Keratinocyte (primary cell): ENCODE data around the gene A3GALT2. TPM values are rescaled to one million over a fixed set of nuclear protein-coding genes. Genes with fewer than 3 reads are reported as not detected.

Experiments used
- DNase-seq: peaks from one replicate; pipeline ENCODE4 v3.0.0-alpha.2; 2011; ENCODE audit warnings: low read depth, missing footprints, low spot score
- FAIRE-seq: peaks from 2 replicates; lab custom pipeline; 2011; peaks lifted over from hg19 to GRCh38; lab: Jason Lieb, UNC
- H2AFZ ChIP-seq: 2 replicates; pipeline ENCODE4 v1.6.0; 2012; ENCODE audit warnings: low read length, control low read depth, inconsistent platforms; ENCODE audit not compliant: control insufficient read depth
- H3K27ac ChIP-seq: 2 replicates; pipeline ENCODE4 v1.5.1; 2011; ENCODE audit warnings: low read length; ENCODE audit not compliant: control insufficient read depth, insufficient read depth
- H3K27me3 ChIP-seq: 3 replicates; pipeline ENCODE4 v1.6.0; 2011; ENCODE audit warnings: low read length; ENCODE audit not compliant: control insufficient read depth, insufficient read depth; ENCODE audit errors: extremely low read depth
- H3K36me3 ChIP-seq, 2 experiments: 2 replicates in 1 of 2; 3 replicates in 1 of 2; pipeline ENCODE4 v1.5.1; 2011; ENCODE audit warnings: low read length in 2 of 2, mild to moderate bottlenecking in 1 of 2; ENCODE audit not compliant: control insufficient read depth in 2 of 2, insufficient read depth in 2 of 2; ENCODE audit errors: extremely low read depth in 1 of 2
- H3K4me1 ChIP-seq: 3 replicates; pipeline ENCODE4 v1.5.1; 2011; ENCODE audit warnings: low read length; ENCODE audit not compliant: control insufficient read depth, insufficient read depth; ENCODE audit errors: extremely low read depth
- H3K4me2 ChIP-seq: 3 replicates; pipeline ENCODE4 v1.6.0; 2011; ENCODE audit warnings: low read depth, low read length; ENCODE audit not compliant: control insufficient read depth, insufficient read depth; ENCODE audit errors: extremely low read depth
- H3K4me3 ChIP-seq, 3 experiments: fragments of 200-600 bp in 1 of 3; sonication (generic) in 1 of 3; 2 replicates in 2 of 3; 3 replicates in 1 of 3; pipeline ENCODE4 v1.5.1; 2011 to 2016; ENCODE audit warnings: low read length in 3 of 3, mild to moderate bottlenecking in 3 of 3, control low read depth in 2 of 3, inconsistent platforms in 1 of 3, low read depth in 1 of 3, mixed read lengths in 1 of 3, mixed run types in 1 of 3, moderate library complexity in 1 of 3; ENCODE audit not compliant: control insufficient read depth in 2 of 3, insufficient read depth in 2 of 3; ENCODE audit errors: extremely low read depth in 1 of 3
- H3K79me2 ChIP-seq: 2 replicates; pipeline ENCODE4 v1.6.0; 2012; ENCODE audit warnings: low read length; ENCODE audit not compliant: control insufficient read depth, insufficient read depth
- H3K9ac ChIP-seq: 3 replicates; pipeline ENCODE4 v1.6.0; 2011; ENCODE audit warnings: low read length; ENCODE audit not compliant: control insufficient read depth, insufficient read depth; ENCODE audit errors: extremely low read depth
- H3K9me1 ChIP-seq: 3 replicates; pipeline ENCODE4 v1.6.0; 2011; ENCODE audit warnings: low read length; ENCODE audit not compliant: control insufficient read depth, insufficient read depth; ENCODE audit errors: extremely low read depth
- H3K9me3 ChIP-seq: 2 replicates; pipeline ENCODE4 v1.5.1; 2012; ENCODE audit warnings: low read depth, low read length; ENCODE audit not compliant: control insufficient read depth
- H4K20me1 ChIP-seq: 3 replicates; pipeline ENCODE4 v1.6.0; 2011; ENCODE audit warnings: low read length; ENCODE audit not compliant: control insufficient read depth, insufficient read depth; ENCODE audit errors: extremely low read depth
- EZH2 ChIP-seq: IDR thresholded peaks from one replicate; pipeline ENCODE4 v1.6.1; 2012; ENCODE audit warnings: inconsistent platforms, mild to moderate bottlenecking, low read length, moderate library complexity
- dilution Hi-C: fragments of 300-500 bp; cut with MboI; formaldehyde crosslinking; loops from one replicate; pipeline ENCODE4 v1.7.0; 2020; ENCODE audit warnings: low sequenced_read_pairs; ENCODE audit not compliant: extremely low pct_ligation_motif_present
- polyA plus RNA-seq, 5 experiments: library from polyadenylated mRNA; depleted of rRNA in 3 of 5; stranded (reverse) in 3 of 5; stranded (forward) in 1 of 5; unstranded in 1 of 5; fragments of >200 nt; gene quantifications; 1 replicate in 1 of 5; 2 replicates in 3 of 5; 3 replicates in 1 of 5; pipeline versions ENCODE4 v1.2.1 to v1.2.3, GENCODE V29; 2011 to 2012; ENCODE audit warnings: missing spikeins in 2 of 5, low read depth in 1 of 5, low replicate concordance in 1 of 5
- TF ChIP-seq, protein P1 (sequence below), 3 experiments: IDR thresholded peaks in 1 of 3; conservative IDR thresholded peaks in 1 of 3; optimal IDR thresholded peaks in 1 of 3; 2 replicates in 2 of 3; 3 replicates in 1 of 3; pipeline versions ENCODE3 to v1.5.1; 2011; ENCODE audit warnings: low read length in 3 of 3, mild to moderate bottlenecking in 3 of 3, moderate library complexity in 2 of 3, control low read depth in 1 of 3, inconsistent platforms in 1 of 3; ENCODE audit not compliant: insufficient read depth in 2 of 3; ENCODE audit errors: extremely low read depth in 1 of 3

Gene A3GALT2
- polyA plus RNA-seq, 1 donor (not counting 4 experiments of a cell fraction or from before 2014, with no cell fraction given), result not detected

GRCh38 chr1:33357099-33357498 lies 36.2 kb upstream of the A3GALT2 start:
- Histone ChIP-seq H3K36me3 (peaks cover 16 to 24% of the 10 kb centered on the region in 2 experiments), H3K4me2 (no peak overlapping the region), H3K9ac (no peak overlapping the region), H4K20me1 (no peaks in the 10 kb centered on the region), H3K27me3 (no peaks in the 10 kb centered on the region), H3K9me3 (no peaks in the 10 kb centered on the region), H3K4me1 (peaks cover 9% of the 10 kb centered on the region), H2AFZ (no peak overlapping the region), H3K4me3 (no peak overlapping the region), H3K9me1 (no peaks in the 10 kb centered on the region), H3K27ac (no peak overlapping the region), H3K79me2 (no peaks in the 10 kb centered on the region)
- FAIRE-seq (no peak), DNase-seq (no peak)
- dilution Hi-C loops, result no loop called here
- TF ChIP-seq, protein P1, sequence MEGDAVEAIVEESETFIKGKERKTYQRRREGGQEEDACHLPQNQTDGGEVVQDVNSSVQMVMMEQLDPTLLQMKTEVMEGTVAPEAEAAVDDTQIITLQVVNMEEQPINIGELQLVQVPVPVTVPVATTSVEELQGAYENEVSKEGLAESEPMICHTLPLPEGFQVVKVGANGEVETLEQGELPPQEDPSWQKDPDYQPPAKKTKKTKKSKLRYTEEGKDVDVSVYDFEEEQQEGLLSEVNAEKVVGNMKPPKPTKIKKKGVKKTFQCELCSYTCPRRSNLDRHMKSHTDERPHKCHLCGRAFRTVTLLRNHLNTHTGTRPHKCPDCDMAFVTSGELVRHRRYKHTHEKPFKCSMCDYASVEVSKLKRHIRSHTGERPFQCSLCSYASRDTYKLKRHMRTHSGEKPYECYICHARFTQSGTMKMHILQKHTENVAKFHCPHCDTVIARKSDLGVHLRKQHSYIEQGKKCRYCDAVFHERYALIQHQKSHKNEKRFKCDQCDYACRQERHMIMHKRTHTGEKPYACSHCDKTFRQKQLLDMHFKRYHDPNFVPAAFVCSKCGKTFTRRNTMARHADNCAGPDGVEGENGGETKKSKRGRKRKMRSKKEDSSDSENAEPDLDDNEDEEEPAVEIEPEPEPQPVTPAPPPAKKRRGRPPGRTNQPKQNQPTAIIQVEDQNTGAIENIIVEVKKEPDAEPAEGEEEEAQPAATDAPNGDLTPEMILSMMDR (optimal IDR thresholded peaks at IDR 0.05 in 1 of 3, IDR thresholded peaks at IDR 0.05 in 1 of 3, conservative IDR thresholded peaks at IDR 0.05 in 1 of 3; ENCODE audit: extremely low read depth in 1 of 3, insufficient read depth in 2 of 3, low read length in 3 of 3), result no peak
- no peak for TF ChIP-seq EZH2

- H3K4me1 ChIP-seq, result peaks cover 16% of the 10 kb centered on the region
- H3K4me2 ChIP-seq, result no peak overlapping the region
- no peak for TF ChIP-seq EZH2
- TF ChIP-seq, protein P1 (optimal IDR thresholded peaks at IDR 0.05 in 1 of 3, IDR thresholded peaks at IDR 0.05 in 1 of 3, conservative IDR thresholded peaks at IDR 0.05 in 1 of 3; ENCODE audit: extremely low read depth in 1 of 3, insufficient read depth in 2 of 3, low read length in 3 of 3), result no peak
- no peak for FAIRE-seq
- no peak overlapping the region for H2AFZ ChIP-seq
- no peak overlapping the region for H3K27ac ChIP-seq
- no peaks in the 10 kb centered on the region for H3K9me1 ChIP-seq
- H3K4me3 ChIP-seq, result no peak overlapping the region
- dilution Hi-C loops, result no loop called here
- no peaks in the 10 kb centered on the region for H4K20me1 ChIP-seq
- H3K9me3 ChIP-seq, result no peaks in the 10 kb centered on the region
- H3K79me2 ChIP-seq, result peaks cover 2% of the 10 kb centered on the region
- peaks cover 16 to 24% of the 10 kb centered on the region in 2 experiments for H3K36me3 ChIP-seq
- no peak overlapping the region for H3K9ac ChIP-seq
- H3K27me3 ChIP-seq, result no peaks in the 10 kb centered on the region
- no peak for DNase-seq
These were observed 33.9 kb upstream of the A3GALT2 start for GRCh38 chr1:33354707-33355316.
